Panc1 (cell line): ENCODE measurements around the gene DYNLL2. TPM values are rescaled to one million over a fixed set of nuclear protein-coding genes. Genes with fewer than 3 reads are reported as not detected.

ENCODE experiments used
- ATAC-seq: fragments of 200-7000 bp; cut with Tn5 transposase; 2 replicates; pipeline ENCODE4 v1.9.1; 2020; ENCODE audit warnings: mild to moderate bottlenecking, moderate library complexity
- BruUV-seq: library from RNA; stranded (reverse); fragments of 400-500 nt; replicated peaks from 2 replicates; lab custom pipeline; 2021; lab: Mats Ljungman, UMichigan
- CTCF ChIA-PET: fragments of 300-600 bp; sonication (Branson Sonifier 250); formaldehyde crosslinking; loops from one replicate; lab custom pipeline; 2022; ENCODE audit warnings: antibody characterized with exemption; lab: Charles Lee
- POLR2A ChIA-PET: fragments of 300-600 bp; sonication (Branson Sonifier 250); formaldehyde crosslinking; loops from one replicate; lab custom pipeline; 2022; ENCODE audit warnings: antibody characterized with exemption; lab: Charles Lee
- DNase-seq: peaks from one replicate; pipeline ENCODE4 v3.0.0-alpha.2; 2010; ENCODE audit warnings: low read depth, low spot score
- H3K27ac ChIP-seq: 2 replicates; pipeline ENCODE4 v1.5.1; 2011; ENCODE audit warnings: mild to moderate bottlenecking, low read length, inconsistent platforms
- H3K27me3 ChIP-seq: fragments of 200-500 bp; sonication (Bioruptor generic); 2 replicates; pipeline ENCODE4 v1.6.0; 2014; ENCODE audit warnings: low read length, inconsistent platforms; ENCODE audit not compliant: control insufficient read depth, insufficient read depth
- H3K36me3 ChIP-seq: fragments of 200-500 bp; sonication (Bioruptor generic); 2 replicates; pipeline ENCODE4 v1.5.1; 2014; ENCODE audit warnings: inconsistent platforms, mild to moderate bottlenecking, low read length, moderate library complexity; ENCODE audit not compliant: control insufficient read depth, insufficient read depth
- H3K4me1 ChIP-seq: 2 replicates; pipeline ENCODE4 v1.5.1; 2011; ENCODE audit warnings: inconsistent platforms, mild to moderate bottlenecking, low read length, moderate library complexity; ENCODE audit not compliant: control insufficient read depth, insufficient read depth
- H3K4me3 ChIP-seq, 2 experiments: 2 replicates each; pipeline ENCODE4 v1.5.1; 2011 to 2012; ENCODE audit warnings: low read depth in 2 of 2, low read length in 2 of 2, mild to moderate bottlenecking in 2 of 2, inconsistent platforms in 1 of 2, moderate library complexity in 1 of 2
- H3K9me3 ChIP-seq: fragments of 200-500 bp; sonication (Bioruptor generic); 2 replicates; pipeline ENCODE4 v1.5.1; 2014; ENCODE audit warnings: low read depth, mild to moderate bottlenecking, inconsistent platforms, low read length, moderate library complexity; ENCODE audit not compliant: control insufficient read depth, insufficient read depth
- POLR2AphosphoS5 ChIP-seq: IDR thresholded peaks from 2 replicates; pipeline ENCODE4 v1.6.1; 2012; ENCODE audit warnings: mild to moderate bottlenecking, low read depth, low read length, moderate library complexity
- SIN3A ChIP-seq: IDR thresholded peaks from 2 replicates; pipeline ENCODE4 v1.6.1; 2012; ENCODE audit warnings: low read depth, mild to moderate bottlenecking, low read length, moderate library complexity, borderline replicate concordance; ENCODE audit not compliant: insufficient read depth
- TCF7L2 ChIP-seq: IDR thresholded peaks from 2 replicates; pipeline ENCODE4 v1.6.1; 2011; ENCODE audit warnings: mild to moderate bottlenecking, low read depth, low read length, inconsistent platforms
- in situ Hi-C: cut with HindIII; loops from 2 replicates; pipeline ENCODE4 v1.10.0; 2016; ENCODE audit warnings: low sequenced_read_pairs, low pct_unique_long_range_greater_than_20kb
- intact Hi-C: fragments of 100-400 bp; cut with micrococcal nuclease; formaldehyde crosslinking; loops from one replicate; pipeline ENCODE4 v1.10.0; 2022; ENCODE audit not compliant: unreplicated experiment
- total RNA-seq: library from RNA; stranded (reverse); gene quantifications from one replicate; pipeline ENCODE4 v1.2.1, GENCODE V29; 2021; ENCODE audit not compliant: unreplicated experiment
- TF ChIP-seq, protein P1 (sequence below), 2 experiments: IDR thresholded peaks; 2 replicates each; pipeline ENCODE4 v1.6.1; 2011 to 2012; ENCODE audit warnings: low read depth in 2 of 2, control low read depth in 1 of 2, low read length in 1 of 2, mild to moderate bottlenecking in 1 of 2, moderate library complexity in 1 of 2; ENCODE audit not compliant: insufficient read depth in 1 of 2
- TF ChIP-seq, protein P2 (sequence below): fragments of 450-650 bp; IDR thresholded peaks from 2 replicates; pipeline ENCODE4 v1.5.1; 2017; ENCODE audit warnings: mild to moderate bottlenecking

The DYNLL2 gene
- total RNA-seq, 1 experiment from 2014 or later: 19.8 TPM

DNA sequence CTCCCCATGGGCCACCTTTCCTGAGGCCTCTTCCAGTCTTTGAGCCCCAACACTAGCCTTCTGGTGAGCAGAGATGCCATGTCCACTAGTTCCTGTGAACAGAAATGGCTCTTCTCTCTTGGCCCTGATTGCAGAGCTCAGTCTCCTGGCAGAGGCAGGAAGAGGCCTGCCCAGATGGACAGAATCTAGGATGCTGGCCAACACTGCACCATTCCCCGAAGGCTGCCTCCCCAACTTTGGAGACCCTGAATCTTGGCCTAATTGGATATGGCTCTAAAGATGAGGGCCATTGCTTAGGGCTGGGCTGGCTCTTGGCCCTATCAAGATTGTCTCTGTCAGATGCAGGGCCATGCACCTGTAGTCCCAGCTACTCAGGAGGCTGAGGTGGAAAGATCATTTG lies 18.0 kb upstream of the DYNLL2 start:
- in situ Hi-C loops (no loop called here), intact Hi-C loops (no loop called here)
- no peaks in the 10 kb centered on the region for H3K4me1 ChIP-seq
- no peaks in the 10 kb centered on the region; the same call in 1 of the 2 replicates for H3K27me3 ChIP-seq
- ChIA-PET POLR2A (no interaction called here), CTCF (no interaction called here)
- no peak for ATAC-seq
- H3K27ac ChIP-seq: no peak overlapping the region
- no peaks in the 10 kb centered on the region for H3K9me3 ChIP-seq
- TF ChIP-seq, protein P1, sequence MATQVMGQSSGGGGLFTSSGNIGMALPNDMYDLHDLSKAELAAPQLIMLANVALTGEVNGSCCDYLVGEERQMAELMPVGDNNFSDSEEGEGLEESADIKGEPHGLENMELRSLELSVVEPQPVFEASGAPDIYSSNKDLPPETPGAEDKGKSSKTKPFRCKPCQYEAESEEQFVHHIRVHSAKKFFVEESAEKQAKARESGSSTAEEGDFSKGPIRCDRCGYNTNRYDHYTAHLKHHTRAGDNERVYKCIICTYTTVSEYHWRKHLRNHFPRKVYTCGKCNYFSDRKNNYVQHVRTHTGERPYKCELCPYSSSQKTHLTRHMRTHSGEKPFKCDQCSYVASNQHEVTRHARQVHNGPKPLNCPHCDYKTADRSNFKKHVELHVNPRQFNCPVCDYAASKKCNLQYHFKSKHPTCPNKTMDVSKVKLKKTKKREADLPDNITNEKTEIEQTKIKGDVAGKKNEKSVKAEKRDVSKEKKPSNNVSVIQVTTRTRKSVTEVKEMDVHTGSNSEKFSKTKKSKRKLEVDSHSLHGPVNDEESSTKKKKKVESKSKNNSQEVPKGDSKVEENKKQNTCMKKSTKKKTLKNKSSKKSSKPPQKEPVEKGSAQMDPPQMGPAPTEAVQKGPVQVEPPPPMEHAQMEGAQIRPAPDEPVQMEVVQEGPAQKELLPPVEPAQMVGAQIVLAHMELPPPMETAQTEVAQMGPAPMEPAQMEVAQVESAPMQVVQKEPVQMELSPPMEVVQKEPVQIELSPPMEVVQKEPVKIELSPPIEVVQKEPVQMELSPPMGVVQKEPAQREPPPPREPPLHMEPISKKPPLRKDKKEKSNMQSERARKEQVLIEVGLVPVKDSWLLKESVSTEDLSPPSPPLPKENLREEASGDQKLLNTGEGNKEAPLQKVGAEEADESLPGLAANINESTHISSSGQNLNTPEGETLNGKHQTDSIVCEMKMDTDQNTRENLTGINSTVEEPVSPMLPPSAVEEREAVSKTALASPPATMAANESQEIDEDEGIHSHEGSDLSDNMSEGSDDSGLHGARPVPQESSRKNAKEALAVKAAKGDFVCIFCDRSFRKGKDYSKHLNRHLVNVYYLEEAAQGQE (IDR thresholded peaks at IDR 0.05; ENCODE audit: insufficient read depth in 1 of 2, low read depth in 2 of 2, low read length in 1 of 2): no peak
- no peak for TF ChIP-seq POLR2AphosphoS5
- no peaks in the 10 kb centered on the region for H3K36me3 ChIP-seq
- DNase-seq: no peak
- no TSS peak for BruUV-seq
- H3K4me3 ChIP-seq: no peak overlapping the region

DNA sequence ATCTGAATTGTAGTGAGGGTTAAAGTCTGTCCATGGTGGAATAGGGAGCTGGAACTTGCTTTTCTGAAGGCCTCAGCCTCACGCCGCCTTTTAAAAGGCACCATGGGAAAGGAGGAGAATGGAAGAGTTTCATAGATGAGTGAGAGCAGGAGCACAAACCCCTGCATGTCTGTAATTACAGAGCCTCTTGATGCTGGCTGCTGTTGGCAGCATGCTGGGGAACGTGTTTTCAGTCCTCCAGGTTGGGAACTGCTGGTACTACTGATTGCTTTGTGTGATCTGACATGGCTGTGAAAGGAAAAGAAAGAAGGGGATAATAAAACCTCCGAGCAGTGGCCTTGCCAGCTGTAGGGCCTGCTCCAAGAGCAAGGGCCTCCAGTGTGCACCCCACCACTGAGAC lies 16.8 kb upstream of the DYNLL2 start:
- ATAC-seq (no peak), DNase-seq (no peak)
- POLR2A ChIA-PET: no interaction called here
- H3K36me3 ChIP-seq: no peaks in the 10 kb centered on the region
- in situ Hi-C loops: no loop called here
- no TSS peak for BruUV-seq
- H3K4me3 ChIP-seq: no peak overlapping the region
- intact Hi-C loops: no loop called here
- peaks cover 5% of the 10 kb centered on the region for H3K27me3 ChIP-seq
- H3K9me3 ChIP-seq: no peaks in the 10 kb centered on the region
- CTCF ChIA-PET: no interaction called here
- TF ChIP-seq TCF7L2 (no peak), POLR2AphosphoS5 (no peak), SIN3A (no peak)
- TF ChIP-seq, protein P2, sequence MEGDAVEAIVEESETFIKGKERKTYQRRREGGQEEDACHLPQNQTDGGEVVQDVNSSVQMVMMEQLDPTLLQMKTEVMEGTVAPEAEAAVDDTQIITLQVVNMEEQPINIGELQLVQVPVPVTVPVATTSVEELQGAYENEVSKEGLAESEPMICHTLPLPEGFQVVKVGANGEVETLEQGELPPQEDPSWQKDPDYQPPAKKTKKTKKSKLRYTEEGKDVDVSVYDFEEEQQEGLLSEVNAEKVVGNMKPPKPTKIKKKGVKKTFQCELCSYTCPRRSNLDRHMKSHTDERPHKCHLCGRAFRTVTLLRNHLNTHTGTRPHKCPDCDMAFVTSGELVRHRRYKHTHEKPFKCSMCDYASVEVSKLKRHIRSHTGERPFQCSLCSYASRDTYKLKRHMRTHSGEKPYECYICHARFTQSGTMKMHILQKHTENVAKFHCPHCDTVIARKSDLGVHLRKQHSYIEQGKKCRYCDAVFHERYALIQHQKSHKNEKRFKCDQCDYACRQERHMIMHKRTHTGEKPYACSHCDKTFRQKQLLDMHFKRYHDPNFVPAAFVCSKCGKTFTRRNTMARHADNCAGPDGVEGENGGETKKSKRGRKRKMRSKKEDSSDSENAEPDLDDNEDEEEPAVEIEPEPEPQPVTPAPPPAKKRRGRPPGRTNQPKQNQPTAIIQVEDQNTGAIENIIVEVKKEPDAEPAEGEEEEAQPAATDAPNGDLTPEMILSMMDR: no peak
- TF ChIP-seq, protein P1 (IDR thresholded peaks at IDR 0.05; ENCODE audit: insufficient read depth in 1 of 2, low read depth in 2 of 2, low read length in 1 of 2): no peak
- no peak overlapping the region for H3K27ac ChIP-seq
- H3K4me1 ChIP-seq: no peaks in the 10 kb centered on the region
